HL-60/S4 treated with phorbol 12-myristate 13-acetate at 8.2 ng/mL for 4 days and 3 days (cell line): ENCODE data around the gene AKAP11.

Experiments
- in situ Hi-C: fragments of 300-500 bp; cut with MboI; formaldehyde crosslinking; loops from 2 replicates; pipeline ENCODE4 v1.15.0; 2022; ENCODE audit warnings: low sequenced_read_pairs

The AKAP11 gene

DNA sequence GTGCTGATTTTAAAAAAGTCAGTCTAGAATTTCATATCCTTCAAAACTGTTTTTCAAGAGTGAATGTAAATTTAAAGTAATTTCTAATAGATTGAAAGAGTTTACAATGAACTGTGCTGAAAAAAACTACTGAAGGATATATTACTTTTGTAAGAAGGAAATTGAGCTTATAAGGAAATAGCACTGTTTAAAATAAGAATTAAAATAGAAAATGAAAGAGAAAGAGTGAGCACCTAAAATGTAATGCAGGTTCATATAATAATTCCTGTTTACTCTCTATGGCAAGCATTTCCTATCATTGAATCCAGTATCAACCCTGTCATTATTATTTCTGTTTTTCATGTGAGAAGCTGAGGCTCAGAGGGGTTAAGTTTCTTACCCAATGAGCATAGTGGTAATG is 57.3 kb downstream of the AKAP11 start:
- in situ Hi-C loops = no loop called here

DNA sequence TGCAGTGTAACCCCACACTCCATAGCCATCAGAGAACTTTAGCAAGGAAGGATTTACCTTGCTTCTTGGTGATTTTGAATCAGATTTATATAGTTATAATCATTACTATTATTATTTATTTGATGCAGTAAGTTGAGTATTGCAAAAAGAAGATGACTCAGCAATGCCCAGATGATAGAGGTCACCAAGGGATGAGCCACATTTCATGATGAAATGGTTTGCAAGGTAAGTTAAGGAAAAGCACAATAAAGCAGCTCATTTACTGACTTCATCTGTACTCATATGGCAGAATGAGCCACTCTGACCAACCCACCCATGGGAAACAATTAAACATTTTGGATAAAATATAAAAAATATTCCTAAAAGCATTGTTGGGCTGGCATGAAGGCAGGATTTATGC is 59.1 kb downstream of the AKAP11 start:
- in situ Hi-C loops = no loop called here

DNA sequence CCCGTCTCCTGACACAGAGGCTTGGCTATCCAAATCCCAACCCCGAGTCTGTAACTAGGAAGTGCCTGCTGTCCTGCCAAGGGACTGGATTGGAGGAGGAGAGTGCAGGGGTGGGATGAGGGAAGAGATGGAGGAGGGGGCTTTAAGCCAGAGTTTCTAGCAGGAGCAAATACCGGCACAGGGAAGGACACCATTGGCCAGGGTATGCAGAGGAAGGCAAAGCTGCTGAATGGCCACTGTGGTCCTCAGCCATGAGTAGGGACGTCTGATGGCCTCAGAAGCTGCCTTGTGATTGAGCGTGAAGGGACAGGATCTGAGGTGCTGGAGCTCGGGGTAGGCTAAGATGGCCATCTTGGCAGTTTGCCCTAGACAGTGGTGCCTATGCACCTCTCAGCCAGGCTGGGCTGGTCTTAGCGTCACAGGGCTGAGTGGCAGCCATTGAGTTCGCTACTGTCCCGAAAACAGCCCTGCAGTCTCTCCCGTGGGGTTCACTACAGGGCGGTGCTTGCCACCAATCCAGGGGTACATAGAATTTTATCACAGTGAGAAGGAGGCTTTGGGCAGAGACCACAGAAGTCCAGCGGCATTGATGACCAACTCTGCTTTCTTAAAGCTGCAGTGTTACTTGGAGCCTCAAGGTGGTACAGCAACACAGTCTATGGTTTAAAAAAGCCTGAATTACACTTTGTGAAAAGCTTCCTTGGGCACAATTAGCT is 61.8 kb downstream of the AKAP11 start:
- in situ Hi-C loops = no loop called here

DNA sequence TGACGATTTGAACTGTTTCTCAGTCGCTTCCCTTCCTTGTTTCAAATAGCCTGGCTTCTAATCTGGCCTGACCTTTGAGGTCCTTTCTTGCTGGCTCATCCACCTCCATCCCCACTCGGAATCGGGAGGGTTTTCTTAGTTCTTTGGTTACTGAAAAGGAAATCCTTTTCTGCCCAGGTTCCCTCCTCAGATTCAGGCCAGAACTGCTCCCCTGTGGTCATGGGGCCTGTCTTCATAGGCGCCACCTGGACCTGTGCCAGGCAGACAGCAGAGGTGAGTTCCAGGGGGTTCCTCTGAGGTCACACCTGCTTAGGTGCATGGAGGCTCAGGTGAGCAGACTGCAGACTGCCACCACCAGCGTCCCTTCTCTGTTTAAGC is 62.4 kb downstream of the AKAP11 start:
- in situ Hi-C loops = no loop called here

DNA sequence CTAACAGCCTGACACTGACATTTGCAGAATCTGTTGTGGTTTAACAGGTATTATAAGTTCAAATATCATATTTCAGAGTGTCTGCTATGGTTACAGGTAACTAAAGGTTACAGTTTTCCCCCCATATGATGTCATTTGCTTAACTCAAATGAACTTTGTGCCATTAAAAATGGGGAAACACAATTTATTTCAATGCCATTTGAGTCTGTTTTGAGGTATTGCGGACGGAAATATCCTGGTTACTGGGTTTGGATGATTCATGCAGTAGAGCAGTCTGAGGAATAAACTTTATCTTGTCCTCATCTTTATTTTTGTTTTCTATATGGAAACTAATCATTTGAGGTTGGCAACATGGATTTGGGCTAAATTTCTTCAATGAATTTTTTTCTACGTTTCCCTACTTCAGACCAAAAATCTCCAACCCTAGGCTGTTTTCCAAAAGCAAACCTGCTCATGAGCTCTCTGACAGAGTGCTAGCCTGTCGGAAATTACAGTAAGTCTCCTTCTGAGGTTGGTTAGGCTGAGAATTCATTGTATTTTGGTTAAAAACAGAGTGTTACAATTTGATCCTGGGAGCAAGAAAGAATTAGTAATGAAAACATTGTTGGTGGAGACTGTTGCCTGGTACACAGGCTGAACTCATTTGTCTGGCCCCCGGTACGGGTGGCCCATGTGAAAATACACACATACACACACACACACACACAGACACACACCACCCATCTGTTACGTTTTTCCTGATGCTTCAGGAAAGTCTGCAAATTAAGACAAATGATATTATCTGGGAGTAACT is 66.1 kb downstream of the AKAP11 start:
- in situ Hi-C loops = no loop called here

DNA sequence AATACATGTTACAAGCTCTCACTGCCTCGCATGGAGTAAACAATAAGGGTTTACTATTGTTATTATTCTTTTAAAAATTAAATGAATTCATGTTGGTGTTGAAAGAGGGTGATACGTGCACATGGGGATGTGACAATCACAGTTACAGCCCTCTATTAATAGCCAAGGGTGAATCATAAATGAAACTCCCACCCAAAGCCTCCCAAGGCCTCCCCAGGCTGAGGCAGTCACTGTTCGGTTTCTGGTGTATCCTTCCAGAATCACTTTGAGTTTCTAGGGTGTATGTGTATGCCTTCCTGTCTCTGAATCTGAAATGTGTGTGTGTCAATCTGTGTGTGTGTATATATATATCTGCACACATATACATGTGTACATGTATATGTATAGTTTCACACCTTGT is 73.4 kb downstream of the AKAP11 start:
- in situ Hi-C loops = no loop called here

DNA sequence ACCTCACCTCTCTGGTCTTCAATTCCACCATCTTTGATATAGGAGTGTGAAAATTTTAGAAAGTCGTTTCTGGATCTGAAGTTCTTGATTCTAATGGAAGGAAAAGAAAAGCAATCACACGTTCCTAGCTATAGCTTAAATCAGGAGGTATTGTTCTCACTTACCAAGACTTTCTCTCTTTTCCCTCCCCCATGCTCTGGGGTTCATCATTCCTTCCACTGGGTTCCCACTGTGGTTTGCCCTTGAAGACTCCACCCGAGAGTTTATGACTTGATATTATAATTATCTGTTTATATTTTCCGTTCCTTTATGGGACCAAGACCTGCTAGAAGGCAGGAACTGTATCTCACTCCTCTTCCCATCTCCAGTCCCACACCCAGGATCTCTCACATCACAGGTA is 76.6 kb downstream of the AKAP11 start:
- in situ Hi-C loops = no loop called here

DNA sequence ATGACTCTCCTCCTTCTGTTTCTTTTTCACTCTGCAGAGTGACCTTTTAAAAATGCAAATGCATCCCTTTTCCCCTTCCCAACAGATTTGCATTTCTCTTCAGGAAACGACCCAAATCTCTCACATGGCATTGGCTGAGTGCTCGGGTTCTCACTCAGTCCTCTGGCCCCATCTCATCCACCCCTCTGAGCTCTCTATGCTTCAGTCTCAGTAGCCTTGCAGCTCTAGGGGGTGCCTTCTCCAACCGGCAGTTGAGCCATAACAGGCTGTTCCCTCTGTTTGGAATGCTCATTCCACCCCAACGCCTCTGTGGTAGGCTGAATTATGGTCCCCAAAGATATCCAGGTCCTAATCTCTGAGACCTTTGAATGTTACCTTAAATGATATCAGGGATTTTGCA is 78.2 kb downstream of the AKAP11 start:
- in situ Hi-C loops = no loop called here

DNA sequence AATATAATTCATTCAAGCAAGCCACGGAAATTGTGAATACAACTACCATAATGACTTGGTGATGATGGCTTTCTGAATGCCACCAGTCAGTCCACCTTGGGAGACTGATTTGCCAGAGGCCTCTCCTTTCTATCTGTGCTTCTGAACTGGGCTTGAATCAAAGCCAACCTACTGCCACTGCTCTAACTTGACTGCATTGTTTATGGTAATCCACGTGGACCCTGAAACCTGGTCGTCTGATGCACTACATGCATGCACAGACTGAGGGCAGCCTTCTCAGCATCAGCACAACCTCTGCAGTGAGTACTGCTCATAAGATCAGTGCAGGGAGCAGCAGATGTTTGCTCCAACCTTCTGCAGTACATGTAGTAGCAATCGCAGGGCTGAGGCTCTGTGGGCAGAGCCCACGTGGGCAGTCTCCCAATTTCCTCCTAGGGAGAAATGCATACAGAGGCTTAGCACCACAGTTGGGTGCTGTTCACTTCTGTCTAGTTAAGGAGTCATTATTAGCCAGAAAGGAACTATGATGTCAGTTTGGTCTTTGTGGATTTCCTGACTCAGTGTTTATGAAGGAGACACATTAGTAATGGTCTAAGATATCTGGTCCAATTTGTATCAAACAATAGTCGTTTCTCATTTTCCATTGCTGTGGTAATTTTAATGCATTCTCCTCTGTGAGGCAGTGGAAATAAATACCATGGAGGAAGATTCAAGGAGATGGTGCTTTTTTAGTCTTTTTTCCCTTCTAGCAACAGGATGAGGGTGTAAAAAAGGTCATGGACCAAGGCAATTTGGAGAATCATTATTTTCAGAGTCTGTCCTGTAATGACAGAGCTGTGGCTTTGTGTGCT is 82.5 kb downstream of the AKAP11 start:
- in situ Hi-C loops = no loop called here

DNA sequence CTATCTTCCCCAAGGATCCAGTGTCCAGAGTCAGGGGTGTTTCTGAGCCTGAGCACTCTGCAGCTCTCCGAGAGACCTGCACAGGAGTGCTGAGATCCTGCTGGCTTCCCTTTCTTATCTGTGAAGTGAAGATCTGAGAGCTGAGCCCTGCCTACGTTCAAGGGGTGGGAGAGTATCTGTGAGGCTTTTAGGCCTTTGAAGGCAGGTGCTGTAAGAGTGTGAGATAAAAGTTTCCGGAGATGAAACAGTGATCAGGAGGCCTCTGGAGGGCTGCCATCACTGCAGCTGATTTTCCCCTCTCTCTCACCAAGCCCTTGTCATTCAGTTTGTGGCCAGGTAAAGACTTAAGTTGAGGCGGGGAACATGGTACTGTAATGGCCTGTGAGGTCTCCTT is 83.1 kb downstream of the AKAP11 start:
- in situ Hi-C loops = no loop called here

DNA sequence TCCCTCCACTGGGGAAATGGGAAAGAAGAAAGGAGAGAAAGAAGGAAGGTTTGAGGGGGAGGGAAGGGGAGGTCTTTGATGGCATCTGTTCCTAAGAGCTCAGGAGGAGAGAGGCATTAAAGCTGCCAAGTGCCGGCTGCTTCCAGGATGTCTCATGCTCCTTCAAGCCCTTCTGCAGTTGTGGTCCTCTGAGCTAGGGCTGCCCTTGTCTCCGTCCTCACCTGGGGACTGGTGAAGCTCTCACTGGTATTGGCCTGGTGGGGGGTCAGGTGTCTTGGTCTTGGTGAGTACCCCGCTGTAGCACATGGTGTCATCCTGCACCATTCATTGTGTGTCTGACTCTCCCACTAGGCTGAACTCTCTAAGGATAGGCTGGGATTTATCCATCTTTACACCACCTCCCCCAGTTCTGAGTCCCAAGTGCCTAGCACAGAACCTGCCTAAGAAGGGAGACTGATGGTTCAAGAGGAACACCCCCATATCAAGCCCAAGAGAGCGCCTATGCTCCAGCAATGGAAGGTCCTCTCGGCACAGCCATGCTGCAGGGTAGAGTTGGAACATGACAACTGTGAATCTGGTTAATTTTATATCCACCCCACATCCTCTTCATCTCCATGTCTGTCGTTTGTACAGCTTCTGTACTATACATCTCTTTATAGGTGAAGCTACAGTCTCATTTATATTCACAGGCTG is 83.7 kb downstream of the AKAP11 start:
- in situ Hi-C loops = no loop called here

DNA sequence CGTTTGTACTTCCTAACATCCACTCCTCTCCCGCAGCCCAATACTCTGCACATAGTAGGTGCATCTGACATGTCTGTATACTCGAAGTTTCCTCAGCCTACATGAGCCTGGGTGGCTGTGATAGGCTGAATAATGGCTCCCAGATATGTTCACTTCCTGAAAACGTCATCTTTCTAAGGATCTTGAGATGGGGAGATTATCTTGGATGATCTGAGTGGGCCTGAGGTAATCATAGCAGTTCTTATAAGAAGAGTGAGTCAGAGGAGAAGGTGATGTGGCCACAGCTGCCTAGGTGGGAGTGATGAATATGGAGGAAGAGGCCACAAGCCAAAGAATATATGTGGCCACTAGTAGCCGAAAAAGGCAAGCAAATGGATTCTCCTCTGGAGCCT is 84.2 kb downstream of the AKAP11 start:
- in situ Hi-C loops = no loop called here

DNA sequence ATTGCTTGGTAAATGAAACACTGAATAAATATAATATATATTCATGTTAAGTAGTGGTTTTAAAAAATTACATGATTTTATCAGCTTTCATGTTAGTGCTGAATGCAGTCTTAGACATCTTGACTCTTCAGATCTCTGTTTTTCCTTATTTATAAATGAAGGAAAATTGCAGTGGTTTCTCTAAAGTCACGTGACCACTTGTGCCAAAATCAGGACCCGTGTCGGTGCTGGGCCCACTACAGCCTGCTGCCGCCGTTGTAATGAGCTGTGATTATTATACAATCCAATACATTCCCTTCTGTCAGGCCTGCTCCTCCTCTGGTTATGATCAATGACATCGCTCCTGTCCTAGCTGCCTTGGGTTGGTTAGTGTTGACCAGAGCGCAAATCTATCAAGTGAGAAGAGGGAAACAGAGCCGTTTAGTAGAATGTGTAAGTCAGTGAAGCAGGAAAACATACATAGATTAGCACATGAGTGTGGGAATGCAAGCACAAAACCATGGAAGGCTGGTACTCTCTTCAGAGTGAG is 88.2 kb downstream of the AKAP11 start:
- in situ Hi-C loops = no loop called here

DNA sequence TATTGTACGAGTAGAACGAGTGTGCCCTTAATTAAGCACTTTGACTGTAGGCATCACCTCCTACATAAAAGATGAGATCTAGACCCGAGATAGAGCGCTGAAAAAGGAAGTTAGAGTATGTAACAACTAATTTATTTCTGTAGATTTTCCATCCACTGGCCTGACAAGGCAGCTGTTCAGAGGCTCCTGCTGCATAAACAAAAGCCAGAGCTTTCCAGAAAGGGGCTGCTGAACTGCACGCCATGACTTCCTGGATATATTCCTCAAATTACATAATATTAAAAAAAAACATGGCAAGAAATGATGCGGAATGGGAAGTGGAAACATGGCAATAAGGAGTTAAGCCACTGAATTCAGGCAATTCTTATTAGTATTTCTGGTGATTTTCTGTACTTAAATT is 89.7 kb downstream of the AKAP11 start:
- in situ Hi-C loops = no loop called here

DNA sequence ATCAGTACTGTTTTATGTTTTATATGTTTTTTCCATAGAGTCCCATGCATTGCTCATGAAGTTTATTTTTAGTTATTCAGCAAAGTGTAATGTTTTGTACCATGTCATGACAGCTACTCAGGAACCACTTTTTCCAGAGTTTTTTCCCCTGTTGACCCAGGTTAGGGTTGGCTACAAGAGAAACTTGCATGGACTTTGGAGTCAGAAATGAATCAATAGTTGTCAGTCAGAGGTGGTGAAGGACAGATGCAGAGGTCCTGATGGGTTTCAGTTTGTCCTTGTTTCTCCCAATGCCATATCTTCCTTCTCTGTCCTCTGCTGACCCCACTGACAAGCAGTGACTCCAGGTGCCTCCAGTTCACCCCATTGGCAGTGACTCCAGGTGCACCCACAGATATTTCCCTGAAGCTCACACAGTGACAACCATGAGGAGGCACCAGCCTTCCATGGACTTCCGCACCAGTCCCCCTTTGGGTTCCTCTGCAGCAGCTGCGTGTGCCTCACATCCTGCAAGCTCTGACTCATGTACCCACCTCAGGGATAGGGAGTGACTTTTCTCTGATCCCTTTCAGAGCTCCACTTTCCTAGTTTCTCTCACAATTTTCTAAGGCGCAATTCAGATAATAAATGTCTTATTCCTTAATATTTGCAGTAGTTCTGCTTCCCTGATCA is 92.1 kb downstream of the AKAP11 start:
- in situ Hi-C loops = no loop called here

DNA sequence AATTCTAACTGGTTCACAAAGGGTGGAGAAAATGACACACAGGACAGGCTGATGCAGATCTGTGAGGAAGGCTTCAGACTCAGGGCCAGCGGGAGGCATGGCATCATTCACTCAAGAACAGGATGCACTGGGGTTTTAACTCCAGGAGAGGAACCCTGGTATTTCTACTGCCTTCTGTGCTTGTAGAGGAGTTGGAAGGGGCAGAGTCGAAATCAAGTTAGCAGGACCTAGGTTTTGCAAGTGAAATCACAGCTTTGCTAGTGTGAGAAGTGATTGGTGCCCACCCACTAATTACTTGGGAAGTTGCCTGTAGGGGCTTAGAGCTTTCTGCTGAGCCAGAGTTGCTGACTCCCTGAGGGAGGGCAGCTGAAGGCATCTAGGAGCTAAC is 92.7 kb downstream of the AKAP11 start:
- in situ Hi-C loops = no loop called here

DNA sequence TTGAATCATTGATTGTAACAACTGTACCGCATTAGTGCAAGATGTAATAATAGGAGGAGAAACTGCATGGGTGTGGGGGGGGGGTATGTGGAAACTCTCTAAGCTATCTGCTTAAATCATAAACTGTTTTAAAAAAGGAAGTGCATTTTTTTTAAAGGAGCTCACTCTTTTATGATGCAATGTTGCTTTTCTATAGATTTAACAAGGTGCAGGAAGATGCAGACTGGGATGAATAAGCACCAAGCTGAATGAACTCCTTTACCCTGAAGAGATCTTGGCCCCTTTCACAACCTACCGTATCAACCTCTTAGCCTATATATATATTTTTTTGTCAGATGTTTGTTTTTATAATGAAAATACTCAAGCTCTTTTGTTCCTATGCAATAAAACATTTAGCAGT is 95.9 kb downstream of the AKAP11 start:
- in situ Hi-C loops = no loop called here

DNA sequence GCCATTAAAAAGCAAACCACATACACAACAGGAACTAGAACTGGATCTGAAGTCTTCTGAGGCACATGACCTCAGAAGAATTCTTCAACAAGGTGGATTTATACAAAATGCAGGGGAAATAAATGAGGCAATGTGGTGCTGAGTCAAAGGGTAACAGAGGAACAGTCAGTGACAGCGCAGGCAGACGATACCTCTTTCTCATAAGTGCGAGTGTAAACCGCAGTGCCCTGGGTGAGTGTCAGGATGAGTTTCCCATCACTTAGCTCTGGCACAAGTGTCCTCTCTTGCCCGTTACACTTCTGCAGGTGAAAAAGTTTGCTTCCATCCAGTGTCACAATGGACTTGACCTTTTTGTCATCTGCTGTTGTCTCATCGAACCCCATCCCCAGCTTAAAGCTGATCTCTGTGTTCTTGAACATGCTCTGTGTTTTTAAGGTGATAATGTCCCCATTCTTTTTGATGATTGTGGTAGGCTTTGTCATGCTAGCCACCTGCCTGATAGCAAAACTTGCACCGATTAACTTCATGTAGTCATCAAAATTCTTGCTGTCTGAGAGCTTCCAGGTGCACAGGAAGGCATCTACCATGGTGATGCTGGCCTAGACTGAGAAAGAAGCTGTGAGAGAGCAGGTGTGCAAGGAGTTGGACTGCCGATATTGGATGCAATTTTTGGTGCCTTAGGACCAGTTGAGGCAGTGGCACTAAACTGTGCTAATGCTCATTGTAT is 97.3 kb downstream of the AKAP11 start:
- in situ Hi-C loops = no loop called here

DNA sequence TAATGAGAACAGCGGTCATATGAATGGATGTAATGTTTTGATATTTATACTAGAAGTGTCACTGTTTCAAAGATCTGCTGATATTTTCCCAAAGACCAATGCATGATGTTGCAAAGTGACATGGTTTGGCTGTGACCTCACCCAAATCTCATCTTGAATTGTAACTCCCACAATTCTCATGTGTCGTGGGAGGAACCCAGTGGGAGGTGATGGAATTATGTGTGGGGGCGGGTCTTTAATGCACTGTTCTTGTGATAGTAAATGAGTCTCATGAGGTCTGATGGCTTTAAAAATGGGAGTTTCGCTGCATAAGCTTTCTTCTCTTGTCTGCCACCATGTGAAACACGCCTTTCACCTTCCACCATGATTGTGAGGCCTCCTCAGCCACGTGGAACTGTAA is 98.3 kb downstream of the AKAP11 start:
- in situ Hi-C loops = no loop called here
